HEK293 (cell line): ENCODE measurements around the gene SAMD4B.

Source experiments
- CTCF ChIA-PET: fragments of 350-600 bp; formaldehyde crosslinking; extraction: SDS; loops from one replicate; lab custom pipeline; 2021; ENCODE audit warnings: antibody characterized with exemption; lab: Yijun Ruan, JAX
- POLR2A ChIA-PET: fragments of 300-600 bp; formaldehyde crosslinking; extraction: SDS; loops from one replicate; lab custom pipeline; 2020; ENCODE audit warnings: antibody characterized with exemption, inconsistent platforms; lab: Yijun Ruan, JAX
- H3K27ac ChIP-seq: fragments of 200-500 bp; sonication (Bioruptor generic); 2 replicates; pipeline ENCODE4 v1.5.1; 2014; ENCODE audit warnings: low read depth, low read length, control low read depth, inconsistent platforms; ENCODE audit errors: extremely low read depth
- H3K36me3 ChIP-seq, 2 experiments: fragments of 200-500 bp in 1 of 2; sonication (Bioruptor generic) in 1 of 2; 1 replicate in 1 of 2; 2 replicates in 1 of 2; pipeline ENCODE4 v1.5.1; 2014 to 2017; ENCODE audit warnings: inconsistent platforms in 2 of 2, low read length in 2 of 2; ENCODE audit not compliant: control insufficient read depth in 2 of 2, insufficient read depth in 1 of 2
- H3K4me1 ChIP-seq: fragments of 200-500 bp; sonication (Bioruptor generic); 2 replicates; pipeline ENCODE4 v1.5.1; 2014; ENCODE audit warnings: mild to moderate bottlenecking, low read length, inconsistent platforms; ENCODE audit not compliant: control insufficient read depth, insufficient read depth
- H3K4me3 ChIP-seq: 2 replicates; pipeline ENCODE4 v1.5.1; 2011; ENCODE audit warnings: low read depth, mild to moderate bottlenecking, control low read depth, low read length, moderate library complexity
- H3K9me3 ChIP-seq: fragments of 200-500 bp; sonication (Bioruptor generic); 2 replicates; pipeline ENCODE4 v1.5.1; 2014; ENCODE audit warnings: low read depth, low read length, inconsistent platforms; ENCODE audit not compliant: control insufficient read depth, insufficient read depth
- BCL11A ChIP-seq: fragments of 450-650 bp; formaldehyde crosslinking; IDR thresholded peaks from 2 replicates; pipeline ENCODE4 v1.5.1; 2016; ENCODE audit warnings: low read depth, missing biosample characterization, missing genetic modification characterization
- EGR2 ChIP-seq: fragments of 450-650 bp; formaldehyde crosslinking; IDR thresholded peaks from 2 replicates; pipeline ENCODE4 v1.5.1; 2016; ENCODE audit warnings: low read depth, missing biosample characterization, missing genetic modification characterization
- ELK4 ChIP-seq: IDR thresholded peaks from 2 replicates; pipeline ENCODE4 v1.6.1; 2011; ENCODE audit warnings: mild to moderate bottlenecking, low read depth, low read length, borderline replicate concordance
- KLF10 ChIP-seq: fragments of 450-650 bp; IDR thresholded peaks from 2 replicates; pipeline ENCODE4 v1.5.1; 2018; ENCODE audit warnings: missing biosample characterization, mild to moderate bottlenecking, missing genetic modification characterization
- KLF16 ChIP-seq: fragments of 450-650 bp; formaldehyde crosslinking; IDR thresholded peaks from 2 replicates; pipeline ENCODE4 v1.5.1; 2017; ENCODE audit warnings: missing biosample characterization, missing genetic modification characterization
- KLF7 ChIP-seq: fragments of 450-650 bp; formaldehyde crosslinking; IDR thresholded peaks from 2 replicates; pipeline ENCODE4 v1.5.1; 2016; ENCODE audit warnings: missing biosample characterization, missing genetic modification characterization, borderline replicate concordance
- PBX3 ChIP-seq: sonication (generic); formaldehyde crosslinking; IDR thresholded peaks from 2 replicates; pipeline ENCODE4 v1.8.1; 2022; ENCODE audit warnings: mild to moderate bottlenecking, moderate library complexity, missing genetic modification reagents
- PRDM1 ChIP-seq: fragments of 450-650 bp; formaldehyde crosslinking; IDR thresholded peaks from 2 replicates; pipeline ENCODE4; 2016; ENCODE audit warnings: missing biosample characterization, missing genetic modification characterization
- SALL2 ChIP-seq: fragments of 450-650 bp; formaldehyde crosslinking; IDR thresholded peaks from 2 replicates; pipeline ENCODE4 v1.5.0; 2017; ENCODE audit warnings: missing biosample characterization, mild to moderate bottlenecking, missing genetic modification characterization, borderline replicate concordance
- SETDB1 ChIP-seq: IDR thresholded peaks from one replicate; pipeline ENCODE4 v1.6.1; 2017; ENCODE audit warnings: mild to moderate bottlenecking, low read length, moderate library complexity, mixed read lengths; ENCODE audit not compliant: insufficient read length
- ZFP69B ChIP-seq: fragments of 450-650 bp; formaldehyde crosslinking; IDR thresholded peaks from 2 replicates; pipeline ENCODE4 v1.5.1; 2016; ENCODE audit warnings: missing biosample characterization, missing genetic modification characterization
- ZNF10 ChIP-seq: fragments of 450-650 bp; formaldehyde crosslinking; IDR thresholded peaks from 2 replicates; pipeline ENCODE4 v1.5.1; 2017; ENCODE audit warnings: missing biosample characterization, missing genetic modification characterization
- ZNF121 ChIP-seq: fragments of 450-650 bp; formaldehyde crosslinking; IDR thresholded peaks from 2 replicates; pipeline ENCODE4 v1.5.1; 2016; ENCODE audit warnings: missing biosample characterization, missing genetic modification characterization
- ZNF302 ChIP-seq: fragments of 450-650 bp; formaldehyde crosslinking; IDR thresholded peaks from 2 replicates; pipeline ENCODE4 v1.5.1; 2016; ENCODE audit warnings: missing biosample characterization, missing genetic modification characterization, low read depth
- ZNF501 ChIP-seq: fragments of 450-650 bp; formaldehyde crosslinking; IDR thresholded peaks from 2 replicates; pipeline ENCODE4 v1.5.1; 2016; ENCODE audit warnings: missing biosample characterization, missing genetic modification characterization
- ZNF585B ChIP-seq: fragments of 450-650 bp; formaldehyde crosslinking; IDR thresholded peaks from 2 replicates; pipeline ENCODE4 v1.5.1; 2016; ENCODE audit warnings: missing biosample characterization, missing genetic modification characterization
- ZNF621 ChIP-seq: fragments of 450-650 bp; formaldehyde crosslinking; IDR thresholded peaks from 2 replicates; pipeline ENCODE4 v1.5.1; 2017; ENCODE audit warnings: missing biosample characterization, missing genetic modification characterization
- ZNF701 ChIP-seq: fragments of 450-650 bp; formaldehyde crosslinking; IDR thresholded peaks from 2 replicates; pipeline ENCODE4 v1.5.1; 2016; ENCODE audit warnings: missing biosample characterization, missing genetic modification characterization
- ZNF791 ChIP-seq: fragments of 450-650 bp; formaldehyde crosslinking; IDR thresholded peaks from 2 replicates; pipeline ENCODE4 v1.5.1; 2016; ENCODE audit warnings: missing biosample characterization, missing genetic modification characterization
- ZNF830 ChIP-seq: fragments of 450-650 bp; IDR thresholded peaks from 2 replicates; pipeline ENCODE4 v1.5.0; 2018; ENCODE audit warnings: missing biosample characterization, missing genetic modification characterization, low read depth, mild to moderate bottlenecking, moderate library complexity
- TF ChIP-seq, protein P1 (sequence below): fragments of 450-650 bp; formaldehyde crosslinking; IDR thresholded peaks from 2 replicates; pipeline ENCODE4 v1.5.1; 2016; ENCODE audit warnings: missing biosample characterization, missing genetic modification characterization, borderline replicate concordance
- TF ChIP-seq, protein P2 (sequence below): fragments of 450-650 bp; formaldehyde crosslinking; IDR thresholded peaks from 2 replicates; pipeline ENCODE4 v1.5.1; 2016; ENCODE audit warnings: missing biosample characterization, missing genetic modification characterization
- TF ChIP-seq, protein P3 (sequence below): fragments of 450-650 bp; IDR thresholded peaks from 2 replicates; pipeline ENCODE4 v1.5.1; 2018; ENCODE audit warnings: missing biosample characterization, mild to moderate bottlenecking, missing genetic modification characterization
- TF ChIP-seq, protein P4 (sequence below): fragments of 450-650 bp; formaldehyde crosslinking; IDR thresholded peaks from 2 replicates; pipeline ENCODE4 v1.5.1; 2017; ENCODE audit warnings: missing biosample characterization, missing genetic modification characterization
- TF ChIP-seq, protein P5 (sequence below): fragments of 450-650 bp; formaldehyde crosslinking; IDR thresholded peaks from 2 replicates; pipeline ENCODE4 v1.5.1; 2016; ENCODE audit warnings: missing biosample characterization, missing genetic modification characterization

Gene SAMD4B

GRCh38 chr19:39410017-39410830, 68.0 kb downstream of the SAMD4B start:
- H3K9me3 ChIP-seq = no peaks in the 10 kb centered on the region
- CTCF ChIA-PET = interaction anchor here (0.7 to 4.6 kb wide), 3 partner anchors 9 to 43 kb away, joined by 4 to 63 read pairs (median 41); no protein-coding TSS in a partner anchor
- H3K4me1 ChIP-seq = peaks cover 44% of the 10 kb centered on the region
- H3K4me3 ChIP-seq = peak overlapping the region; percentile 51
- H3K36me3 ChIP-seq = peaks cover 6 to 8% of the 10 kb centered on the region in 2 experiments; a peak in 2 of 3 replicates
- POLR2A ChIA-PET = interaction anchor here (4.5 to 11.2 kb wide), 2 partner anchors 12 to 19 kb away, joined by 56 to 175 read pairs; partner anchors contain the start of genes MED29 and PAF1
- peak overlapping the region; percentile 89 for H3K27ac ChIP-seq
- TF ChIP-seq ZNF791 (peak; percentile 90), ZNF501 (tag by site-specific recombination) (peak; percentile 84), ZNF830 (no peak), PRDM1 (tag by site-specific recombination) (peak; percentile 100), ZNF302 (tag by site-specific recombination) (0 out of 2 replicates have a peak, but pooled peaks have one; percentile 61), ZNF121 (tag by site-specific recombination) (no peak), ELK4 (no peak), KLF7 (tag by site-specific recombination) (peak; percentile 100), ZFP69B (tag by site-specific recombination) (peak; percentile 88), KLF10 (tag by site-specific recombination) (no peak), BCL11A (tag by site-specific recombination) (peak; percentile 86), KLF16 (tag by site-specific recombination) (peak; percentile 92), ZNF621 (tag by site-specific recombination) (no peak; the same call in 1 of the 2 replicates), EGR2 (peak; percentile 99), PBX3 (no peak), SALL2 (tag by site-specific recombination) (peak; percentile 98), SETDB1 (no peak), ZNF585B (tag by site-specific recombination) (no peak), ZNF10 (tag by site-specific recombination) (no peak; the same call in 1 of the 2 replicates), ZNF701 (tag by site-specific recombination) (0 out of 2 replicates have a peak, but pooled peaks have one; percentile 73)
- TF ChIP-seq, protein P1, sequence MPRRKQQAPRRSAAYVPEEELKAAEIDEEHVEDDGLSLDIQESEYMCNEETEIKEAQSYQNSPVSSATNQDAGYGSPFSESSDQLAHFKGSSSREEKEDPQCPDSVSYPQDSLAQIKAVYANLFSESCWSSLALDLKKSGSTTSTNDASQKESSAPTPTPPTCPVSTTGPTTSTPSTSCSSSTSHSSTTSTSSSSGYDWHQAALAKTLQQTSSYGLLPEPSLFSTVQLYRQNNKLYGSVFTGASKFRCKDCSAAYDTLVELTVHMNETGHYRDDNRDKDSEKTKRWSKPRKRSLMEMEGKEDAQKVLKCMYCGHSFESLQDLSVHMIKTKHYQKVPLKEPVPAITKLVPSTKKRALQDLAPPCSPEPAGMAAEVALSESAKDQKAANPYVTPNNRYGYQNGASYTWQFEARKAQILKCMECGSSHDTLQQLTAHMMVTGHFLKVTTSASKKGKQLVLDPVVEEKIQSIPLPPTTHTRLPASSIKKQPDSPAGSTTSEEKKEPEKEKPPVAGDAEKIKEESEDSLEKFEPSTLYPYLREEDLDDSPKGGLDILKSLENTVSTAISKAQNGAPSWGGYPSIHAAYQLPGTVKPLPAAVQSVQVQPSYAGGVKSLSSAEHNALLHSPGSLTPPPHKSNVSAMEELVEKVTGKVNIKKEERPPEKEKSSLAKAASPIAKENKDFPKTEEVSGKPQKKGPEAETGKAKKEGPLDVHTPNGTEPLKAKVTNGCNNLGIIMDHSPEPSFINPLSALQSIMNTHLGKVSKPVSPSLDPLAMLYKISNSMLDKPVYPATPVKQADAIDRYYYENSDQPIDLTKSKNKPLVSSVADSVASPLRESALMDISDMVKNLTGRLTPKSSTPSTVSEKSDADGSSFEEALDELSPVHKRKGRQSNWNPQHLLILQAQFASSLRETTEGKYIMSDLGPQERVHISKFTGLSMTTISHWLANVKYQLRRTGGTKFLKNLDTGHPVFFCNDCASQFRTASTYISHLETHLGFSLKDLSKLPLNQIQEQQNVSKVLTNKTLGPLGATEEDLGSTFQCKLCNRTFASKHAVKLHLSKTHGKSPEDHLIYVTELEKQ (tag by site-specific recombination) = no peak
- TF ChIP-seq, protein P2, sequence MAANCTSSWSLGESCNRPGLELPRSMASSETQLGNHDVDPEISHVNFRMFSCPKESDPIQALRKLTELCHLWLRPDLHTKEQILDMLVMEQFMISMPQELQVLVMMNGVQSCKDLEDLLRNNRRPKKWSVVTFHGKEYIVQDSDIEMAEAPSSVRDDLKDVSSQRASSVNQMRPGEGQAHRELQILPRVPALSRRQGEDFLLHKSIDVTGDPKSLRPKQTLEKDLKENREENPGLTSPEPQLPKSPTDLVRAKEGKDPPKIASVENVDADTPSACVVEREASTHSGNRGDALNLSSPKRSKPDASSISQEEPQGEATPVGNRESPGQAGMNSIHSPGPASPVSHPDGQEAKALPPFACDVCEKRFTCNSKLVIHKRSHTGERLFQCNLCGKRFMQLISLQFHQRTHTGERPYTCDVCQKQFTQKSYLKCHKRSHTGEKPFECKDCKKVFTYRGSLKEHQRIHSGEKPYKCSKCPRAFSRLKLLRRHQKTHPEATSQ (tag by site-specific recombination) = no peak; the same call in 1 of the 2 replicates
- TF ChIP-seq, protein P3, sequence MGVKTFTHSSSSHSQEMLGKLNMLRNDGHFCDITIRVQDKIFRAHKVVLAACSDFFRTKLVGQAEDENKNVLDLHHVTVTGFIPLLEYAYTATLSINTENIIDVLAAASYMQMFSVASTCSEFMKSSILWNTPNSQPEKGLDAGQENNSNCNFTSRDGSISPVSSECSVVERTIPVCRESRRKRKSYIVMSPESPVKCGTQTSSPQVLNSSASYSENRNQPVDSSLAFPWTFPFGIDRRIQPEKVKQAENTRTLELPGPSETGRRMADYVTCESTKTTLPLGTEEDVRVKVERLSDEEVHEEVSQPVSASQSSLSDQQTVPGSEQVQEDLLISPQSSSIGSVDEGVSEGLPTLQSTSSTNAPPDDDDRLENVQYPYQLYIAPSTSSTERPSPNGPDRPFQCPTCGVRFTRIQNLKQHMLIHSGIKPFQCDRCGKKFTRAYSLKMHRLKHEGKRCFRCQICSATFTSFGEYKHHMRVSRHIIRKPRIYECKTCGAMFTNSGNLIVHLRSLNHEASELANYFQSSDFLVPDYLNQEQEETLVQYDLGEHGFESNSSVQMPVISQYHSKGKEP (tag by site-specific recombination) = no peak
- TF ChIP-seq, protein P4, sequence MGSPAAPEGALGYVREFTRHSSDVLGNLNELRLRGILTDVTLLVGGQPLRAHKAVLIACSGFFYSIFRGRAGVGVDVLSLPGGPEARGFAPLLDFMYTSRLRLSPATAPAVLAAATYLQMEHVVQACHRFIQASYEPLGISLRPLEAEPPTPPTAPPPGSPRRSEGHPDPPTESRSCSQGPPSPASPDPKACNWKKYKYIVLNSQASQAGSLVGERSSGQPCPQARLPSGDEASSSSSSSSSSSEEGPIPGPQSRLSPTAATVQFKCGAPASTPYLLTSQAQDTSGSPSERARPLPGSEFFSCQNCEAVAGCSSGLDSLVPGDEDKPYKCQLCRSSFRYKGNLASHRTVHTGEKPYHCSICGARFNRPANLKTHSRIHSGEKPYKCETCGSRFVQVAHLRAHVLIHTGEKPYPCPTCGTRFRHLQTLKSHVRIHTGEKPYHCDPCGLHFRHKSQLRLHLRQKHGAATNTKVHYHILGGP (tag by site-specific recombination) = no peak
- TF ChIP-seq, protein P5, sequence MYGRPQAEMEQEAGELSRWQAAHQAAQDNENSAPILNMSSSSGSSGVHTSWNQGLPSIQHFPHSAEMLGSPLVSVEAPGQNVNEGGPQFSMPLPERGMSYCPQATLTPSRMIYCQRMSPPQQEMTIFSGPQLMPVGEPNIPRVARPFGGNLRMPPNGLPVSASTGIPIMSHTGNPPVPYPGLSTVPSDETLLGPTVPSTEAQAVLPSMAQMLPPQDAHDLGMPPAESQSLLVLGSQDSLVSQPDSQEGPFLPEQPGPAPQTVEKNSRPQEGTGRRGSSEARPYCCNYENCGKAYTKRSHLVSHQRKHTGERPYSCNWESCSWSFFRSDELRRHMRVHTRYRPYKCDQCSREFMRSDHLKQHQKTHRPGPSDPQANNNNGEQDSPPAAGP = peak; percentile 97
